ENCODE data around the gene AGRN.

Gene AGRN

GRCh38 chr1:995665-996633 lies 24.0 kb upstream of the AGRN start:
- TF ChIP-seq CTCF (IDR thresholded peaks at IDR 0.05; ENCODE audit: insufficient read depth, low read length, missing control alignments), result no peak
- DNase-seq (ENCODE audit: low read depth, low spot score), result no peak
- H3K4me3 ChIP-seq (ENCODE audit: low read depth, low read length), result no peak overlapping the region
- ChIA-PET CTCF (interaction anchor here (1.6 to 9.5 kb wide), 5 partner anchors 7 to 68 kb away, joined by 4 to 101 read pairs (median 5); partner anchors contain the start of gene PERM1), POLR2A (no interaction called here)

DNA sequence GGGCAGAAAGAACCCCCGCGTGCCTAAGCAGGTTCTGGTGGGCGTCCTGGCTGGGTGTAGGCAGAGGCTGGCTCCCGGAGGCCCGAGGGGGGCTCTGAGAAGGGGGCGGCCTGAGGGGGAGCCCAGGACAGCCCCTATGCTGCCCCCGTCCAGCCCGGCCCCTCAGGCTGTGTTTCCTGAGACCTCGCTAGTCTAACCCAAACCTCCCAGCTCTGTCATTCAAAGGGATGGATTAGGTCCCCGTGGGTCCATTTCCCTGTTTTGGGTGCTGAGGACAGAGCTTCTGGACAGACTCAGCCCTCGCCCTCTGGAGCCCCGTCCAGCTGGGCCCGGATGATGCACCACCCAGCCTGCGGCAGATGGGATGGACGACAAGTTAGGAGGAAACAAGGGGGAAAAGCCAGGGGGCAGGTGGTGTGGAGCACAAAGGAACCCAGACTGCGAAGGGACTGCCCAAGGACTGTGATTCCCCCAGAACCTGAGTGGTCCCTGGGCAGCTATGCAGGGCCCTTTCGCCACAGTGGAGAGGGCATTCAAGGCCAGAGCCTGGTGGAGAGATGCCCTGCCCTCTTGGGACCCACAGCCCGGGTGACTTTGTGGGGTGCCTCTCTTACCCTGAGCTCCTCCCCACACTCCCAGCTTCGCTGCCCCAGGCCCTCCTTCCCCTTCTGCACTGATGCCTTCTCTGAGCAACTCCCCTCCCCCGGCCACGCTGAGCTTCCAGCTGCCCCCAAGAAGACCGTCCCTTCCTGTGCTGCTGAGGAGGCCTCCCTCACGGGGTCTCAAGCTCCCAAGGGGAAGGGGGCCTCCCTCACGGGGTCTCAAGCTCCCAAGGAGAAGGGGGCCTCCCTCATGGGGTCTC lies 22.8 kb upstream of the AGRN start:
- ChIA-PET POLR2A (interaction anchor here (0.7 kb wide), 1 partner anchor 363 kb away, joined by 3 read pairs; no protein-coding TSS in a partner anchor), CTCF (interaction anchor here (0.7 to 9.5 kb wide), 7 partner anchors 14 to 67 kb away, joined by 3 to 101 read pairs (median 4); partner anchors contain the start of genes PERM1 and PLEKHN1)
- no peak overlapping the region for H3K4me3 ChIP-seq (ENCODE audit: low read depth, low read length)
- DNase-seq (ENCODE audit: low read depth, low spot score), result no peak
- TF ChIP-seq CTCF (IDR thresholded peaks at IDR 0.05; ENCODE audit: insufficient read depth, low read length, missing control alignments), result no peak

DNA sequence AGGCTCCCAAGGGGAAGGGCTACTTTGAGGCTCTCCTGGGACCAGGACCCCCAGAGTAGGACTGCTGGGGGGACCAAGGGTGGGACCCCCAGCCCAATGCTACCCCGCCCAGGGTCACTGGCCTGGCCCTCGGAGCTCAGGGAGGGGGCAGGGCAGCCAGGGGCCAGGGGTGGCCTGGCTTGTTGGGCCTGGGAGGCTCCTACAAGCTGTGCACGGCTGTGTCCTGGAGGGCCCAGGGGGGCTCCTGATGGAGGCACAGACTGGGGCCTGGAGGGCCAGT lies 22.3 kb upstream of the AGRN start:
- no peak for DNase-seq (ENCODE audit: low read depth, low spot score)
- POLR2A ChIA-PET, result interaction anchor here (0.7 kb wide), 1 partner anchor 363 kb away, joined by 3 read pairs; no protein-coding TSS in a partner anchor
- CTCF ChIA-PET, result interaction anchor here (0.7 to 9.5 kb wide), 7 partner anchors 14 to 66 kb away, joined by 3 to 101 read pairs (median 4); partner anchors contain the start of genes PERM1 and PLEKHN1
- no peak overlapping the region for H3K4me3 ChIP-seq (ENCODE audit: low read depth, low read length)
- no peak for TF ChIP-seq CTCF (IDR thresholded peaks at IDR 0.05; ENCODE audit: insufficient read depth, low read length, missing control alignments)

GRCh38 chr1:997993-998744 lies 21.8 kb upstream of the AGRN start:
- ChIA-PET CTCF (interaction anchor here (1.4 to 9.5 kb wide), 4 partner anchors 15 to 66 kb away, joined by 3 to 101 read pairs (median 4); partner anchors contain the start of genes PERM1 and PLEKHN1), POLR2A (interaction anchor here (0.7 kb wide), 1 partner anchor 362 kb away, joined by 3 read pairs; no protein-coding TSS in a partner anchor)
- H3K4me3 ChIP-seq (ENCODE audit: low read depth, low read length), result peak overlapping the region; percentile 30
- no peak for TF ChIP-seq CTCF (IDR thresholded peaks at IDR 0.05; ENCODE audit: insufficient read depth, low read length, missing control alignments)
- DNase-seq (ENCODE audit: low read depth, low spot score), result no peak

- no peak for TF ChIP-seq CTCF (IDR thresholded peaks at IDR 0.05; ENCODE audit: insufficient read depth, low read length, missing control alignments)
- DNase-seq (ENCODE audit: low read depth, low spot score), result no peak
- POLR2A ChIA-PET, result no interaction called here
- peak overlapping the region; percentile 73 for H3K4me3 ChIP-seq (ENCODE audit: low read depth, low read length)
- CTCF ChIA-PET, result interaction anchor here (1.4 to 9.5 kb wide), 2 partner anchors 16 to 32 kb away, joined by 3 to 101 read pairs; partner anchors contain the start of genes PERM1 and PLEKHN1
Observed at GRCh38 chr1:998745-998994, 21.2 kb upstream of the AGRN start.
